Activated CD8-positive, alpha-beta memory T cell treated with anti-CD3 and anti-CD28 coated beads, Interleukin-2, amount 50 U/mL, for 4 hours (primary cell): ENCODE results near the gene COX5A.
"Not testable (repeated sequence)": the region's sequence is repeated elsewhere in the genome, so short reads cannot be mapped to it uniquely, and the experiment has no call there.

Source experiments
- DNase-seq: peaks from one replicate; pipeline ENCODE4 v3.0.0-alpha.2; 2020

Gene COX5A

GRCh38 chr15:74896316-74896715 lies 41.6 kb downstream of the COX5A start:
- no peak for DNase-seq

DNA sequence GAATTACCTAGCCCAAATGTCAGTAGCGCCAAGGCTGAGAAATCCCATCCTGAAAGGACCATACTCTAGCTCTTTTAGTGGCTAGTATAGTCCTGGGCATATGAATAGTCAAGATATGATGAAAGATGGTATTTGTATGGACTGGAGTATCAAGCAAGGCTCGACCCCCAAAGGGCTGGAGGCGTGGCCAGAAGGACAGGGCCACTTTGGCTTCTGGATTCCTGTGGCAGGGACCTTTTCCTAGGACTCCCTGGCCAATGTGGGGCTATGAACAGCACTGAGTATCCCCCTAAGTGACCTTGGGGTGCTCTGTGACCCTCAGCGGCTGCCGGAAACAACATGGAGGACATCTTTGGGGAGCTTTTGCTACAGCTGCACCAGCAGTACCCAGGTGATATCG lies 42.0 kb downstream of the COX5A start:
- no peak for DNase-seq

GRCh38 chr15:74894383-74894782 lies 43.5 kb downstream of the COX5A start:
- DNase-seq, result not testable (repeated sequence)

GRCh38 chr15:74893627-74894026 lies 44.2 kb downstream of the COX5A start:
- no peak for DNase-seq

DNA sequence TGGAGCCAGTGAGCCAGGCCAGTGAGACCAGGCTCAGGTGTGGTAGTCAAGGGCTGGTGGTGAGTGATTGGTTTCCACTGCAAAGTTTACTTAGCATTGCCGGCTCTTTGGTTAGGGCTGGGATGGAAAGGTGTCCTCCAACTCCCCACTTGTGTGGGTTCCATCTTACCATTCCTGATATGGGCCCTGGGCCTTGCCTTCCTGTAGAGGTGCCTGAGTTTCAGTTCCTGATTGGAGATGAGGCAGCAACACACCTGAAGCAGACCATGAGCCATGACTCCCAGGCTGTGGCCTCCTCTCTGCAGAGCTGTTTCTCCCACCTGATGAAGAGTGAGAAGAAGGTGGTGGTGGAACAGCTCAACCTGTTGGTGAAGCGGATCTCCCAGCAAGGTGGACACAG lies 44.9 kb downstream of the COX5A start:
- DNase-seq, result no peak

- DNase-seq, result no peak
Measured at GRCh38 chr15:74892313-74892712, 45.6 kb downstream of the COX5A start.

GRCh38 chr15:74891469-74891868 lies 46.4 kb downstream of the COX5A start:
- no peak for DNase-seq

DNA sequence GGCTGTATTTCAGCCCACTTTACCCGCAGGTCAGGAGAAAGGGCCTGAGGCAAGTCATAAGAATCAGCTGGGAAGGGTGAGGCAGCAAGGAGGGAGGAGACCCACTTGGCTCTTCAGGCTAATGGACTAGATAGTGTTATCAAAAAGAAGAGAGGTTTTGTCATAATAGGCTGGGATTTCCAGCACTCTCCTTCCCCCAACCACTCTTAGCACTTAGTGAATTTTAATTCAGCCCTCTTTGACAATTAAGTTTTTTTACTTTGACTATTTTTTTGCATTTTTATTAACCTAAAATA lies 47.3 kb downstream of the COX5A start:
- DNase-seq, result no peak

DNA sequence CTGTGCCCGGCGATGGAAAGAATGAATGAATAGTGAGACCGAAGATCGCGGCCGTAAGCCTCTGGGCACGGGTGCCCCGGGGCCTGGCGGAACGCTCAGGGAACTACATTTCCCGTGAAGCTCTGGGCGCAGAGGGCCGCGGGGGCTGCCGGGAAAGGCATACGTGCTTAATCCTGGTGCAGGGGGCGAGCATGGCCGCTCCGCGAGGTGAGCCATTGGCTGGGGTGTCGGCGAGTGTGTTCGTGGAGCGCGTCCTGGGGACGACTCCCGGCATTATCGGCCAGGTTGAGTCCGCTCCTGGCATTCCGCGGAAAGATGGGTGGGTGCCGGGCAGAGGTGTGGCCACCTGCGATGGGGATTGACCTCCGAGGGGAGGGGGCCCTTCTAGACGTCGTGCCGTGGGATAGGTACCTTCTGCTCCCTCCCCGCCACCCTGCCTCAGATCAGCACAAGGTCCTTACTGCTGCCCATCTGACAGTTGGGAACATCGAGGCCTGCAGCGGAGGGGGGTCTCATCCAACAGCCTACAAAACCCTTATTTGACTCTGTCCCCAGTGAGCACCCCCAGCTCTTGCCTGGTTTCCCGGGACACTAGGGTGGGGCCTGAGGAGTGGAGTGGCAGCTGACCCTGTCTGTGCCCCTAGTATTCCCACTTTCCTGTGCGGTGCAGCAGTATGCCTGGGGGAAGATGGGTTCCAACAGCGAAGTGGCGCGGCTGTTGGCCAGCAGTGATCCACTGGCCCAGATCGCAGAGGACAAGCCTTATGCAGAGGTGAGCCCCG lies 47.8 kb downstream of the COX5A start, which contains the start of gene MPI:
Gene MPI (plus strand): TSS at position 160 of the 782 bp plus-strand sequence. CDS start 32 bp downstream, at position 192.
- peak; percentile 86 for DNase-seq

DNA sequence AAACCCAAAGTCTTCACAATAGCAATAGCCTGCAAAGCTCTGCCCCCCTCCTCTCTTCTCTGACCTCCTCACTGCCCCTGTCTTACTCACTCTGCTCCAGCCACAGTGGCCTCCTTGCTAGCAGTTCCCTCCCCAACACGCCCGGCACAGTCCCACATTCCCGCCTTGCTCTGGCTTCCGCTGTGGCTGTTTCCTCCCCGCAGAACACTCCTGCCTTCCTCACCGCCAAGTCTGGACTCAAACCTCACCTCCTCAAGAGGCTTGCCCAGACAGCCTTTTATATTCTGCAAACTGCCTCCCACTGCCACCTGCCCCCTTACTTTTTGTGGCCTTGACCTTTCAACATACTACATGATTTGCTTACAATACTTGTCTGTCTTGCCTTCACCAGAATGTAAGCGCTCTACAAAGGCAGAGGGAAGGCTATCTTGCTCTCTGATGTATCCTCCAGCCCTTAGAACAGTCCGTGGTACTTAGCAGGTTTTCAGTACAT lies 48.4 kb downstream of the COX5A start:
- no peak for DNase-seq

- DNase-seq, result no peak
Measured at GRCh38 chr15:74888716-74889115, 49.2 kb downstream of the COX5A start.

DNA sequence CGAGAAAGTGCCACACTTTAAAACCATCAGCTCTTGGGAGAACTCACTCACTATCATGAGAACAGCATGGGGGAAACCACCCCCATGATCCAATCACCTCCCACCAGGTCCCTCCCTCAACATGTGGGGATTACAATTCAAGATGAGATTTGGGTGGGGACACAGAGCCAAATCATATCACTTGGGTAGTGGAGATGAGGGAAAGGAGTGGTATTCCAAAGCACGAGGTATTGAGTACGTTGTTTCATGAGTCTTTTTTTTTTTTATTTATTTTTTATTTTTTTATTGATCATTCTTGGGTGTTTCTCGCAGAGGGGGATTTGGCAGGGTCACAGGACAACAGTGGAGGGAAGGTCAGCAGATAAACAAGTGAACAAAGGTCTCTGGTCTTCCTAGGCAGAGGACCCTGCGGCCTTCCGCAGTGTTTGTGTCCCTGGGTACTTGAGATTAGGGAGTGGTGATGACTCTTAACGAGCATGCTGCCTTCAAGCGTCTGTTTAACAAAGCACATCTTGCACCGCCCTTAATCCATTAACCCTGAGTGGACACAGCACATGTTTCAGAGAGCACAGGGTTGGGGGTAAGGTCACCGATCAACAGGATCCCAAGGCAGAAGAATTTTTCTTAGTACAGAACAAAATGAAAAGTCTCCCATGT lies 50.2 kb downstream of the COX5A start:
- not testable (repeated sequence) for DNase-seq

DNA sequence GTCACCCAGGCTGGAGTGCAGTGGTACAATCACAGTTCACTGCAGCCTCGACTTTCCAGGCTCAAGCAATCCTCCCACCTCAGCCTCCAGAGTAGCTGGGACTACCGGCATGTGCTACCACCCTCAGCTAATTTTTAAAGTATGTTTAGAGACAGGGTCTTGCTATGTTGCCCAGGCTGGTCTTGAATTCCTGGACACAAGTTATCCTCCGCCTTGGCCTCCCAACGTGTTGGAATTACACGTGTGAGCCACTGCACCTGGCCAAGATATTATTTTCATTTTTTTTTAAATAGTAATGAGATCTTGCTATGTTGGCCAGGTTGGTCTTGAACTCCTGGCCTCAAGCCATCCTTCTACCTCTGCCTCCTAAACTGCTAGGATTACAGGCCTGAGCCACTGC lies 52.4 kb downstream of the COX5A start:
- DNase-seq, result no peak

DNA sequence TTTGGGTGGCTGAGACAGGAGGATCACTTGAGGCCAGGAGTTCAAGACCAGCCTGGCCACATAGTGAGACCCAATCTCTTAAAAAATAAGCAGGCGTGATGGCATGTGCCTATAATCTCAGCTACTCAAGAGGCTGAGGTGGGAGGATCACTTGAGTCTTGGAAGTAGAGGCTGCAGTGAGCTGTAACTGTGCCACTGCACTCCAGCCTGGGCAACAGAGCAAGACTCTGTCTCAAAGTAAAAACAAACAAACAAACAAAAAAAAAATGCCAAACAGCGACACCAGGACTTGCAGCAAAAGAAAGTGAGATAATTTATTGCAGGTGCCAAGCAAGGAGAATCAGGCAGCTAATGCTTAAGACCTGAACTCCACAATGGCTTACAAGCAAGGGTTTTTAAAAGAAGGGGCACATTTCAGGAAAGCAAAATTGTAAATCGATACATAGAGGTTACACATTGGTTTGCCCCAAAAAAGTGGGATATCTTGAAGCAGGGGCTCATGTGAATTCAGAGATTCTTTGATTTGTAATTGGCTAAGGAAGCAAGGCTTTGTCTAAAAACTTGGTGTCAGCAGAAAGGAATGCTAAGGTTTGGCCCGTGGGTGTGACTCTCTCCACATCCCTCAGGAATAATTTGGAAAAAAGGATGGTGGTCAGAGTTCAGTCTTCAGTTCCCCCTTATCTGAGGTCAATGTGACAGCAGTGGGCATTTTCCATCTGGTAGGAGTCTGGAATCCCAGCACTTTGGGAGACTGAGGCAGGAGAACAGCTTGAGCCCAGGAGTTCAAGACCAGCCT lies 53.2 kb downstream of the COX5A start:
- no peak for DNase-seq

DNA sequence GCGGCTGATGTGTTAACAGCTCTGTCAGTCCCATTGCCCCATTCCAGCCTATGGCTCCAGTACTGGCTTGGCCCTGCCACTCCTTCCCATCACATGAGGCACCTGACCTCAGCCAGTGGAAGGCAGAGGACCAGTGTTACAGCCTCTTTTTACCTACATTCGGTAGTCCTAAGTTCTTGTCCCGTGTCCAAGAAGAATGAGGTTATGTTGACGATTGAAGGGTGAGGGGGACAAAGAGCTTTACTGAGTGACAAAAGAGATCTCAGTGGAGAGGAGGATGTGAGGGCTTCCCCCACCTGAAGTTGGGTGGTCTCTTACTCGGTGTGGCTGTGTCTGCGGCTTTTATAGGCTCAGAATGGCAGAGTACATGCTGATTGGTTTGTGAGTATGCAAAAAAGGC lies 55.3 kb downstream of the COX5A start:
- DNase-seq, result no peak

DNA sequence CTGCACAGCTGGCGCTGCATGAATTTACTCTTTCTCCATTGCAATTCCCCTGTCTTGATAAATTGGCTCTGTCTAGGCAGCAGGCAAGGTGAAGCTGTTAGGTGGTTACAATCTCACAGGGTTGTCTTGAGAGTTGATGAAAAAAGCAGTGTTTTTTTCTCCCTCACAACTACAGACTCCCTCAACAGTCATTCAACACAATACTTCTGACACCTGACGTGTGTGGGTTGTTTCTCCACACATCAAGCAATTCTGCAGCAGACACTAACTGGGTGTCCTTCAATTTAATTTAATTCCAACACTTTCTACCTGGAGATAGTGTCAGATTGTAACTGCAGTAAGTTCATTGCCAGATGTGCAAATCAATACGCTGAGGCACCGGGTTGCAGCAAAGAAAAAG lies 59.6 kb downstream of the COX5A start:
- DNase-seq, result no peak

- no peak for DNase-seq
Measured at GRCh38 chr15:74873756-74874424, 64.0 kb downstream of the COX5A start.

- DNase-seq, result peak; percentile 86
Measured at GRCh38 chr15:74873036-74873755, 64.7 kb downstream of the COX5A start, which contains the start of gene SCAMP2. TSS of gene SCAMP2 (minus strand) at chr15:74873365. CDS start at chr15:74873255, 110 bp downstream.

DNA sequence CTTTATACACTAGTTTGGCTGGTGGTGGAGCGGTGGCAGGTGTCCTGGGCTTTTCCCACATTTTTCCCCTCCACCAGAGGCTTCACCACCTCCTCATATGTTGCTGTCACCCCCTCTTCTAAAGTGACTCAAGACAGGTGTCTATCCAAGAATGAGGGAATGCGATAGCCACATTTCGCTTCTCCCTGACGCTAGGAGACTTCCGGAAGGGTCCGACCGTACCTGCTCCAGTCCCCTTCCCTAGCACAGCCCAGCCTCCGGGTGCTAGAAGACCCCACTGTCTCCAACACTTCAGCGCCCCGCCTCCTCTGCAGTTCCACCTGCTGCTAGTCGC lies 65.2 kb downstream of the COX5A start:
- no peak for DNase-seq

- no peak for DNase-seq
Measured at GRCh38 chr15:74870436-74871215, 67.2 kb downstream of the COX5A start.
